Myocyte (in vitro differentiated cells): ENCODE data around the gene KCNQ1. TPM values are rescaled to one million over a fixed set of nuclear protein-coding genes. Genes with fewer than 3 reads are reported as not detected.
A peak's percentile ranks its signal among the peaks of the same experiment; 100 is the strongest.

Experiments
- DNase-seq: peaks from one replicate; pipeline ENCODE4 v3.0.0-alpha.2; 2012; ENCODE audit warnings: low read depth
- total RNA-seq: library from RNA; depleted of rRNA; stranded (reverse); fragments of >200 nt; gene quantifications from 2 replicates; pipeline ENCODE4 v1.2.3, GENCODE V29; 2014

KCNQ1 gene
- total RNA-seq, 1 donor from 2014 or later = 0.32 TPM

- DNase-seq = no peak
These were observed 105.2 kb downstream of the KCNQ1 start for GRCh38 chr11:2549876-2550605.

GRCh38 chr11:2550606-2550970 lies 105.8 kb downstream of the KCNQ1 start:
- DNase-seq = no peak

GRCh38 chr11:2551131-2551530 lies 106.3 kb downstream of the KCNQ1 start:
- no peak for DNase-seq

- DNase-seq = no peak
These were observed 107.4 kb downstream of the KCNQ1 start for GRCh38 chr11:2552210-2552609.

- DNase-seq = no peak
These were observed 108.4 kb downstream of the KCNQ1 start for GRCh38 chr11:2553198-2553597.

- DNase-seq = no peak
These were observed 109.1 kb downstream of the KCNQ1 start for GRCh38 chr11:2553886-2554285.

GRCh38 chr11:2554338-2555207 lies 109.8 kb downstream of the KCNQ1 start:
- no peak for DNase-seq

GRCh38 chr11:2555336-2555735 lies 110.5 kb downstream of the KCNQ1 start:
- no peak for DNase-seq

- DNase-seq = no peak
These were observed 111.1 kb downstream of the KCNQ1 start for GRCh38 chr11:2555891-2556290.

GRCh38 chr11:2557381-2557780 lies 112.6 kb downstream of the KCNQ1 start:
- DNase-seq = no peak

- DNase-seq = no peak
These were observed 113.6 kb downstream of the KCNQ1 start for GRCh38 chr11:2558397-2558796.

- peak; percentile 46 for DNase-seq
These were observed 114.2 kb downstream of the KCNQ1 start for GRCh38 chr11:2558861-2559526.

- DNase-seq = no peak
These were observed 114.9 kb downstream of the KCNQ1 start for GRCh38 chr11:2559527-2560311.

GRCh38 chr11:2561696-2562581 lies 117.1 kb downstream of the KCNQ1 start:
- DNase-seq = peak; percentile 70

- DNase-seq = no peak
These were observed 118.0 kb downstream of the KCNQ1 start for GRCh38 chr11:2562890-2563212.

- no peak for DNase-seq
These were observed 118.6 kb downstream of the KCNQ1 start for GRCh38 chr11:2563213-2564007.

GRCh38 chr11:2564008-2564530 lies 119.3 kb downstream of the KCNQ1 start:
- no peak for DNase-seq

GRCh38 chr11:2564588-2565425 lies 120.0 kb downstream of the KCNQ1 start:
- no peak for DNase-seq
